Liver (tissue), 3 donors: ENCODE results near the gene MALRD1.

Experiments
- ATF3 ChIP-seq: IDR thresholded peaks from 2 replicates; pipeline ENCODE4 v1.6.1; 2016; ENCODE audit warnings: antibody characterized with exemption
- CTCF ChIP-seq: fragments of 150-350 bp; IDR thresholded peaks from 2 replicates; pipeline ENCODE4 v1.5.1; 2017; ENCODE audit warnings: improper control_type of control experiment, low read depth, low read length; ENCODE audit not compliant: missing input control
- EGR1 ChIP-seq, 2 donors: IDR thresholded peaks; 2 replicates each; pipeline ENCODE4 v1.6.1; 2016 to 2018; ENCODE audit warnings: antibody characterized with exemption in 2 of 2, low read depth in 2 of 2
- FOXA1 ChIP-seq: IDR thresholded peaks from 2 replicates; pipeline ENCODE4 v1.6.1; 2016; ENCODE audit warnings: antibody characterized with exemption
- GABPA ChIP-seq, 2 donors: IDR thresholded peaks in 1 of 2; conservative IDR thresholded peaks in 1 of 2; 2 replicates each; pipeline ENCODE4 v1.6.1; 2016; ENCODE audit warnings: antibody characterized with exemption in 2 of 2, mild to moderate bottlenecking in 1 of 2, moderate library complexity in 1 of 2
- HNF4G ChIP-seq: IDR thresholded peaks from 2 replicates; pipeline ENCODE4 v1.6.1; 2016; ENCODE audit warnings: antibody characterized with exemption
- MAX ChIP-seq: IDR thresholded peaks from 2 replicates; pipeline ENCODE4 v1.6.1; 2016; ENCODE audit warnings: antibody characterized with exemption
- NR2F2 ChIP-seq: IDR thresholded peaks from 2 replicates; pipeline ENCODE4 v1.6.1; 2016; ENCODE audit warnings: antibody characterized with exemption
- RAD21 ChIP-seq, 2 donors: IDR thresholded peaks; 2 replicates each; pipeline ENCODE4 v1.6.1; 2016; ENCODE audit warnings: antibody characterized with exemption in 2 of 2, mild to moderate bottlenecking in 2 of 2
- RXRA ChIP-seq, 2 donors: IDR thresholded peaks; 2 replicates each; pipeline ENCODE4 v1.6.1; 2017 to 2018; ENCODE audit warnings: antibody characterized with exemption in 2 of 2, mild to moderate bottlenecking in 1 of 2
- SP1 ChIP-seq: IDR thresholded peaks from 2 replicates; pipeline ENCODE4 v1.6.1; 2018; ENCODE audit warnings: antibody characterized with exemption, mild to moderate bottlenecking
- YY1 ChIP-seq: IDR thresholded peaks from 2 replicates; pipeline ENCODE4 v1.6.1; 2016; ENCODE audit warnings: antibody characterized with exemption, mild to moderate bottlenecking
- ZBTB33 ChIP-seq: IDR thresholded peaks from 2 replicates; pipeline ENCODE4 v1.6.1; 2016; ENCODE audit warnings: antibody characterized with exemption
- TF ChIP-seq, protein P1 (sequence below): IDR thresholded peaks from 2 replicates; pipeline ENCODE4 v1.6.1; 2016; ENCODE audit warnings: antibody characterized with exemption, mild to moderate bottlenecking
- donor health status: healthy.
- donor health status: healthy.

- no peak for TF ChIP-seq CTCF
- TF ChIP-seq RXRA (IDR thresholded peaks at IDR 0.05): no peak
- no peak for TF ChIP-seq FOXA1
- TF ChIP-seq ATF3: no peak
- TF ChIP-seq YY1: no peak
- no peak for TF ChIP-seq HNF4G
- TF ChIP-seq, protein P1, sequence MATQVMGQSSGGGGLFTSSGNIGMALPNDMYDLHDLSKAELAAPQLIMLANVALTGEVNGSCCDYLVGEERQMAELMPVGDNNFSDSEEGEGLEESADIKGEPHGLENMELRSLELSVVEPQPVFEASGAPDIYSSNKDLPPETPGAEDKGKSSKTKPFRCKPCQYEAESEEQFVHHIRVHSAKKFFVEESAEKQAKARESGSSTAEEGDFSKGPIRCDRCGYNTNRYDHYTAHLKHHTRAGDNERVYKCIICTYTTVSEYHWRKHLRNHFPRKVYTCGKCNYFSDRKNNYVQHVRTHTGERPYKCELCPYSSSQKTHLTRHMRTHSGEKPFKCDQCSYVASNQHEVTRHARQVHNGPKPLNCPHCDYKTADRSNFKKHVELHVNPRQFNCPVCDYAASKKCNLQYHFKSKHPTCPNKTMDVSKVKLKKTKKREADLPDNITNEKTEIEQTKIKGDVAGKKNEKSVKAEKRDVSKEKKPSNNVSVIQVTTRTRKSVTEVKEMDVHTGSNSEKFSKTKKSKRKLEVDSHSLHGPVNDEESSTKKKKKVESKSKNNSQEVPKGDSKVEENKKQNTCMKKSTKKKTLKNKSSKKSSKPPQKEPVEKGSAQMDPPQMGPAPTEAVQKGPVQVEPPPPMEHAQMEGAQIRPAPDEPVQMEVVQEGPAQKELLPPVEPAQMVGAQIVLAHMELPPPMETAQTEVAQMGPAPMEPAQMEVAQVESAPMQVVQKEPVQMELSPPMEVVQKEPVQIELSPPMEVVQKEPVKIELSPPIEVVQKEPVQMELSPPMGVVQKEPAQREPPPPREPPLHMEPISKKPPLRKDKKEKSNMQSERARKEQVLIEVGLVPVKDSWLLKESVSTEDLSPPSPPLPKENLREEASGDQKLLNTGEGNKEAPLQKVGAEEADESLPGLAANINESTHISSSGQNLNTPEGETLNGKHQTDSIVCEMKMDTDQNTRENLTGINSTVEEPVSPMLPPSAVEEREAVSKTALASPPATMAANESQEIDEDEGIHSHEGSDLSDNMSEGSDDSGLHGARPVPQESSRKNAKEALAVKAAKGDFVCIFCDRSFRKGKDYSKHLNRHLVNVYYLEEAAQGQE: no peak
- TF ChIP-seq EGR1 (IDR thresholded peaks at IDR 0.05; ENCODE audit: low read depth in 2 of 2): no peak
- TF ChIP-seq MAX: no peak
- TF ChIP-seq RAD21 (IDR thresholded peaks at IDR 0.05): no peak
- no peak for TF ChIP-seq NR2F2
- no peak for TF ChIP-seq SP1
- TF ChIP-seq ZBTB33: no peak
- TF ChIP-seq GABPA (IDR thresholded peaks at IDR 0.05 in 1 of 2, conservative IDR thresholded peaks at IDR 0.05 in 1 of 2): no peak
Measured at GRCh38 chr10:19332304-19332703, 283.7 kb downstream of the MALRD1 start.
